Peyer's patch (tissue), 4 donors: ENCODE data around the gene SUSD1.

Source experiments
- POLR2A ChIP-seq, 2 donors: fragments of 450-650 bp; IDR thresholded peaks; one replicate each; pipeline ENCODE4 v1.5.1; 2017; ENCODE audit warnings: antibody characterized with exemption in 2 of 2, mild to moderate bottlenecking in 2 of 2, moderate library complexity in 2 of 2
- TF ChIP-seq, protein P1 (sequence below), 6 experiments: fragments of 450-650 bp in 4 of 6; fragments of 200-600 bp in 2 of 6; sonication (generic) in 1 of 6; IDR thresholded peaks; one replicate each; pipeline ENCODE4 v1.5.1; 2017 to 2019; ENCODE audit warnings: antibody characterized with exemption in 6 of 6, mild to moderate bottlenecking in 3 of 6, moderate library complexity in 1 of 6

DNA sequence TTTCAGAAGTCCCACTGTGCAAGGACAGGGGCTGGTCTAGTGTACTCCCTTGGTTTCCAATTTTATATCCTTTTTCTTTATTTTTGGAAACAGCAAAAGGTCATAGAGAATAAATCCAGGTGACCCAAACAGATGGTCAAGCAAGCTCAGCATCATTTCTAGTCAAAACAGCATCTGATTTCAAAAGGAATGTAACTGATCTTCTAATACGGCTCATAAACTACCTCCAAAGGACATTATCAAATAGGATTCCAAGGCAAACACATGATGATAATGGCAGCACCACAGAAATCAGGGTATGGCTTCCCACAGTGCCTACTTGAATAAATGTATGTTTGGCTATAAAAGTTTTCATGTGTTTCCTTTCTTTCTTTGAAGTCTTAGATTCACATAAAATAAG, 57.1 kb downstream of the SUSD1 start:
- TF ChIP-seq, protein P1, sequence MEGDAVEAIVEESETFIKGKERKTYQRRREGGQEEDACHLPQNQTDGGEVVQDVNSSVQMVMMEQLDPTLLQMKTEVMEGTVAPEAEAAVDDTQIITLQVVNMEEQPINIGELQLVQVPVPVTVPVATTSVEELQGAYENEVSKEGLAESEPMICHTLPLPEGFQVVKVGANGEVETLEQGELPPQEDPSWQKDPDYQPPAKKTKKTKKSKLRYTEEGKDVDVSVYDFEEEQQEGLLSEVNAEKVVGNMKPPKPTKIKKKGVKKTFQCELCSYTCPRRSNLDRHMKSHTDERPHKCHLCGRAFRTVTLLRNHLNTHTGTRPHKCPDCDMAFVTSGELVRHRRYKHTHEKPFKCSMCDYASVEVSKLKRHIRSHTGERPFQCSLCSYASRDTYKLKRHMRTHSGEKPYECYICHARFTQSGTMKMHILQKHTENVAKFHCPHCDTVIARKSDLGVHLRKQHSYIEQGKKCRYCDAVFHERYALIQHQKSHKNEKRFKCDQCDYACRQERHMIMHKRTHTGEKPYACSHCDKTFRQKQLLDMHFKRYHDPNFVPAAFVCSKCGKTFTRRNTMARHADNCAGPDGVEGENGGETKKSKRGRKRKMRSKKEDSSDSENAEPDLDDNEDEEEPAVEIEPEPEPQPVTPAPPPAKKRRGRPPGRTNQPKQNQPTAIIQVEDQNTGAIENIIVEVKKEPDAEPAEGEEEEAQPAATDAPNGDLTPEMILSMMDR (IDR thresholded peaks at IDR 0.05) = no peak
- TF ChIP-seq POLR2A (IDR thresholded peaks at IDR 0.05) = no peak
